Measurements from ENCODE around the gene FAM107B. TPM values are rescaled to one million over a fixed set of nuclear protein-coding genes. Genes with fewer than 3 reads are reported as not detected.

Gene FAM107B
- total RNA-seq, 1 experiment from 2014 or later: 41.6 TPM

- no peak for ATAC-seq
- no peak overlapping the region for H3K27ac ChIP-seq (ENCODE audit: low read depth, low read length)
- DNase-seq (ENCODE audit: low read depth, low spot score): no peak
- CTCF ChIA-PET: interaction anchor here (0.8 kb wide), 1 partner anchor 101 kb away, joined by 3 read pairs; no protein-coding TSS in a partner anchor
- no peaks in the 10 kb centered on the region for H3K79me2 ChIP-seq (ENCODE audit: insufficient read depth, low read length)
- H3K36me3 ChIP-seq (ENCODE audit: control insufficient read depth in 1 of 2, insufficient read depth in 2 of 2, low read length in 2 of 2): no peaks in the 10 kb centered on the region
- no peaks in the 10 kb centered on the region for H3K9me2 ChIP-seq (ENCODE audit: insufficient read depth)
- H2AFZ ChIP-seq (ENCODE audit: low read depth, low read length, poor library complexity, severe bottlenecking): no peak overlapping the region
- H3K9ac ChIP-seq (ENCODE audit: low read length): no peak overlapping the region
- H3K27me3 ChIP-seq (ENCODE audit: insufficient read depth, low read length): peaks cover 63% of the 10 kb centered on the region
- H3K4me3 ChIP-seq (replicated peaks in 1 of 2; ENCODE audit: low read depth in 1 of 2, low read length in 2 of 2): no peak overlapping the region
- H3K4me2 ChIP-seq (ENCODE audit: low read length): no peak overlapping the region
- no peak for TF ChIP-seq SRF (IDR thresholded peaks at IDR 0.05; ENCODE audit: low read depth)
- TF ChIP-seq YY1 (IDR thresholded peaks at IDR 0.05; ENCODE audit: extremely low read depth, insufficient replicate concordance, low read depth, low read length): no peak
- no peak for TF ChIP-seq POLR2AphosphoS5 (IDR thresholded peaks at IDR 0.05; ENCODE audit: low read depth, low read length)
- no peak for TF ChIP-seq ZFX (IDR thresholded peaks at IDR 0.05)
- no peak for TF ChIP-seq CBX3 (IDR thresholded peaks at IDR 0.05; ENCODE audit: low read depth)
- TF ChIP-seq TCF7L2 (IDR thresholded peaks at IDR 0.05; ENCODE audit: borderline replicate concordance, extremely low read depth, insufficient read depth, insufficient read length): no peak
- TF ChIP-seq RAD21 (IDR thresholded peaks at IDR 0.05; ENCODE audit: low read depth): no peak
- TF ChIP-seq ATF3 (IDR thresholded peaks at IDR 0.05): no peak
- TF ChIP-seq EGR1 (IDR thresholded peaks at IDR 0.05; ENCODE audit: low read depth): no peak
- TF ChIP-seq JUND (IDR thresholded peaks at IDR 0.05): no peak
- no peak for TF ChIP-seq ELF1 (IDR thresholded peaks at IDR 0.05; ENCODE audit: borderline replicate concordance, low read depth)
- no peak for TF ChIP-seq CTCF (IDR thresholded peaks at IDR 0.05 in 2 of 3, conservative IDR thresholded peaks at IDR 0.05 in 1 of 3; ENCODE audit: borderline replicate concordance in 1 of 3, insufficient read depth in 1 of 3, low read depth in 2 of 3, low read length in 2 of 3)
- no peak for TF ChIP-seq ZBTB33 (IDR thresholded peaks at IDR 0.05; ENCODE audit: extremely low read depth, insufficient replicate concordance, low read length)
- no peak for TF ChIP-seq FOSL1 (IDR thresholded peaks at IDR 0.05; ENCODE audit: low read depth)
- no peak for TF ChIP-seq SP1 (IDR thresholded peaks at IDR 0.05; ENCODE audit: low read depth)
- TF ChIP-seq ZNF274 (IDR thresholded peaks at IDR 0.05; ENCODE audit: low read depth, low read length): no peak
- no peak for TF ChIP-seq CEBPB (IDR thresholded peaks at IDR 0.05; ENCODE audit: low read depth)
- intact Hi-C loops (cut with micrococcal nuclease): no loop called here
- POLR2A ChIA-PET: no interaction called here
- H3K4me1 ChIP-seq (ENCODE audit: control insufficient read depth in 1 of 2, insufficient read depth in 2 of 2, low read length in 2 of 2): no peaks in the 10 kb centered on the region
- no peaks in the 10 kb centered on the region for H3K9me3 ChIP-seq (ENCODE audit: control insufficient read depth in 1 of 2, insufficient read depth in 1 of 2, low read depth in 1 of 2, low read length in 2 of 2)
- BruUV-seq (replicated peaks): no TSS peak
- no peaks in the 10 kb centered on the region for H4K20me1 ChIP-seq (ENCODE audit: insufficient read depth)
- RAD21 ChIA-PET (ENCODE audit: low non-redundant PET in 1 of 2, low total read pairs in 2 of 2, uncharacterized antibody in 2 of 2, unreplicated experiment in 2 of 2): no interaction called here
Measured at GRCh38 chr10:14486777-14487487, 287.8 kb downstream of the FAM107B start.
